ENCODE results near the gene TMEM126B.
"Not testable (repeated sequence)": the region's sequence is repeated elsewhere in the genome, so short reads cannot be mapped to it uniquely, and the experiment has no call there.

TMEM126B gene

DNA sequence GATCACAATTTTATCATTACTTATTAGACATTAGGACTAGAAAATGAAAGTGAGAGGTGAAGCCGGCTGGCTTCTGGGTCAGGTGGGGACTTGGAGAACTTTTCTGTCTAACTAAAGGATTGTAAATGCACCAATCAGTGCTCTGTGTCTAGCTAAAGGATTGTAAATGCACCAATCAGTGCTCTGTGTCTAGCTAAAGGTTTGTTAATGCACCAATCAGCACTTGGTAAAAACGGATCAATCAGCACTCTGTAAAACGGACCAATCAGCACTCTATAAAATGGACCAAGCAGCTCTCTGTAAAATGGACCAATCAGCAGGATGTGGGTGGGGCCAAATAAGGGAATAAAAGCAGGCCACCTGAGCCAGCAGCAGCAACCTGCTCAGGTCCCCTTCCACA, 22.2 kb upstream of the TMEM126B start:
- not testable (repeated sequence) for H3K9me3 ChIP-seq (ENCODE audit: control insufficient read depth in 5 of 5, low read length in 5 of 5); H3K9ac ChIP-seq (ENCODE audit: low read length in 5 of 5); H3K27ac ChIP-seq (ENCODE audit: low read depth, low read length); H3K36me3 ChIP-seq (ENCODE audit: control insufficient read depth in 5 of 5, insufficient read depth in 5 of 5, low read length in 5 of 5); H3K27me3 ChIP-seq (ENCODE audit: control insufficient read depth in 5 of 5, insufficient read depth in 4 of 5, low read length in 5 of 5); H3K4me1 ChIP-seq (ENCODE audit: control insufficient read depth in 5 of 5, insufficient read depth in 5 of 5, low read length in 5 of 5); H3K4me3 ChIP-seq (ENCODE audit: low read depth in 1 of 5, low read length in 5 of 5)

DNA sequence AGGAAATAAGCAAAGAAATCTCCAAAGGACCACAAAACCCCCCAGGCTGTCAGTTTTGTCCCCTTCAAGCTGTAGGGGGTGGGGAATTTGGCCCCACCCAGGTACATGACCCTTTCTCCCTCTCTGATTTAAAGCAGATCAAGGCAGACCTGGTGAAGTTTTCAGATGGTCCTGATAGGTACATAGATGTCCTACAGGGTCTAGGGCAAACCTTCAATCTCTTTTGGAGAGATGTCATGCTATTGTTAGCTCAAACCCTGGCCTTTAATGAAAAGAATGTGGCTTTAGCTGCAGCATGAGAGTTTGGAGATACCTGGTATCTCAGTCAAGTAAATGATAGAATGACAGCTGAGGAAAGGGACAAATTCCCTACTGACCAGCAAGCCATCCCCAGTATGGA, 19.8 kb upstream of the TMEM126B start:
- not testable (repeated sequence) for H3K27me3 ChIP-seq (ENCODE audit: control insufficient read depth in 5 of 5, insufficient read depth in 4 of 5, low read length in 5 of 5); H3K4me1 ChIP-seq (ENCODE audit: control insufficient read depth in 5 of 5, insufficient read depth in 5 of 5, low read length in 5 of 5); H3K9ac ChIP-seq (ENCODE audit: low read length in 5 of 5); H3K4me3 ChIP-seq (ENCODE audit: low read depth in 1 of 5, low read length in 5 of 5); H3K9me3 ChIP-seq (ENCODE audit: control insufficient read depth in 5 of 5, low read length in 5 of 5); H3K27ac ChIP-seq (ENCODE audit: low read depth, low read length); H3K36me3 ChIP-seq (ENCODE audit: control insufficient read depth in 5 of 5, insufficient read depth in 5 of 5, low read length in 5 of 5)

DNA sequence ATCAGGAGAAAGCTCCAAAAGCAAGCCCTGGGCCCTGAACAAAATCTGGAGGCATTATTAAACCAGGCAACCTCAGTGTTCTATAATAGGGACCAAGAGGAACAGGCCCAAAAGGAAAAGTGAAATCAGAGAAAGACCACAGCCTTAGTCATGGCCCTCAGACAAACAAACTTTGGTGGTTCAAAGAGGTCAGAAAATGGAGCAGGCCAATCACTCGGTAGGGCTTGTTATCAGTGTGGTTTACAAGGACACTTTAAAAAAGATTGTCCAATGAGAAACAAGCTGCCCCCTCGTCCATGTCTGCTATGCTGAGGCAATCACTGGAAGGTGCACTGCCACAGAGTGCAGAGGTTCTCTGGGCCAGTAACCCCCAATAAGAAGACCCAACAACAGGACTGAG, 19.1 kb upstream of the TMEM126B start:
- not testable (repeated sequence) for H3K9me3 ChIP-seq (ENCODE audit: control insufficient read depth in 5 of 5, low read length in 5 of 5); H3K27ac ChIP-seq (ENCODE audit: low read depth, low read length); H3K4me1 ChIP-seq (ENCODE audit: control insufficient read depth in 5 of 5, insufficient read depth in 5 of 5, low read length in 5 of 5); H3K27me3 ChIP-seq (ENCODE audit: control insufficient read depth in 5 of 5, insufficient read depth in 4 of 5, low read length in 5 of 5); H3K4me3 ChIP-seq (ENCODE audit: low read depth in 1 of 5, low read length in 5 of 5); H3K9ac ChIP-seq (ENCODE audit: low read length in 5 of 5); H3K36me3 ChIP-seq (ENCODE audit: control insufficient read depth in 5 of 5, insufficient read depth in 5 of 5, low read length in 5 of 5)

DNA sequence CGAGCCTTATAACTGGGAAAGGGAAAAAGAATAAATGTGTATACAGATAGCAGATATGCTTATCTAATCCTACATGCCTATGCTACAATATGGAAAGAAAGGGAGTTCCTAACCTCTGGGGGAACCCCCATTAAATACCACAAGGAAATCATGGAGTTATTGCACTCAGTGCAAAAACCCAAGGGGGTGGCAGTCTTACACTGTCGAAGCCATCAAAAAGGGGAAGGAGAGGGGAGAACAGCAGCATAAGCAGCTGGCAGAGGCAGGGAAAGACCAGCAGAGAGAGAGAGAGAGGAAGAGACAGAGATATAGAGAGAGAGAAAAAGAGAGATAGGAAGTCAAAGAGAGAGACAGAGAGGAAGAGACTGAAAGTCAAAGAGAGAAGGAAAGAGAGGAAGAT, 16.8 kb upstream of the TMEM126B start:
- H3K36me3 ChIP-seq (ENCODE audit: control insufficient read depth in 5 of 5, insufficient read depth in 5 of 5, low read length in 5 of 5); H3K4me1 ChIP-seq (ENCODE audit: control insufficient read depth in 5 of 5, insufficient read depth in 5 of 5, low read length in 5 of 5); H3K27me3 ChIP-seq (ENCODE audit: control insufficient read depth in 5 of 5, insufficient read depth in 4 of 5, low read length in 5 of 5); H3K27ac ChIP-seq (ENCODE audit: low read depth, low read length); H3K9me3 ChIP-seq (ENCODE audit: control insufficient read depth in 5 of 5, low read length in 5 of 5); H3K9ac ChIP-seq (ENCODE audit: low read length in 5 of 5); H3K4me3 ChIP-seq (ENCODE audit: low read depth in 1 of 5, low read length in 5 of 5): not testable (repeated sequence)

DNA sequence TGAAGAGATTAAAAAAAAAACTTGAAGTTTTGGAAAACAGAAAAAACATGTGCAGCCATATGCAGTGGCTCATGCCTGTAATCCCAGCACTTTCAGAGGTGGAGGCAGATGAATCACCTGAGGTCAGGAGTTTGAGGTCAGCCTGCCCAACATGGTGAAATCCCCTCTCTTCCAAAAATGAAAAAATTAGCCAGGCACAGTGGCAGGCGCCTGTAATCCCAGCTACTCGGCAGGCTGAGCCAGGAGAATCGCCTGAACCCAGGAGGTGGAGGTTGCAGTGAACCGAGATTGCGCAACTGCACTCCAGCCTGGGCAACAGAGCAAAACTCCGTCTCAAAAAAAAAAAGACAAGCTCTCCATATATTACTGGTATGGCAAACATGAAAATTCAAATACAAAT, 8.9 kb upstream of the TMEM126B start:
- Histone ChIP-seq H3K27me3 (ENCODE audit: control insufficient read depth in 5 of 5, insufficient read depth in 4 of 5, low read length in 5 of 5) (no peaks in the 10 kb centered on the region), H3K9me3 (ENCODE audit: control insufficient read depth in 5 of 5, low read length in 5 of 5) (no peaks in the 10 kb centered on the region), H3K9ac (ENCODE audit: low read length in 5 of 5) (no peak overlapping the region), H3K27ac (ENCODE audit: low read depth, low read length) (no peak overlapping the region), H3K4me1 (ENCODE audit: control insufficient read depth in 5 of 5, insufficient read depth in 5 of 5, low read length in 5 of 5) (no peaks in the 10 kb centered on the region), H3K4me3 (ENCODE audit: low read depth in 1 of 5, low read length in 5 of 5) (no peak overlapping the region), H3K36me3 (ENCODE audit: control insufficient read depth in 5 of 5, insufficient read depth in 5 of 5, low read length in 5 of 5) (no peaks in the 10 kb centered on the region)

DNA sequence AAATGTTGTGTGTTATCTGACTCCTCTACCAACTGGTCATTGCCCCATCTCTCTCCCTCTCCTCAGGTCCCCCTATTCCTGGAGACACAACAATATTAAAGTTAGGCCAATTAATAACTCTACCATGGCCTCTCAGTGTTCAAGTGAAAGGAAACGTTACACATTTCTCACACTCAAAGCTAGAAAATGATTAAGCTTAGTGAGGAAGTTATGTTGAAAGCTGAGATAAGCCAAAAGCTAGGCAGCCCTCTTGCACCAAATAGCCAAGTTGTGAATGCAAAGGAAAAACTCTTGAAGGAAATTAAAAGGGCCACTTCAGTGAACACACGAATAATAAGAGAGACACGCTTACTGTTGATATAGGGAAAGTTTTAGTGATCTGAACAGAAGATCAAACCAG, 8.1 kb upstream of the TMEM126B start:
- Histone ChIP-seq H3K4me3 (ENCODE audit: low read depth in 1 of 5, low read length in 5 of 5) (no peak overlapping the region), H3K36me3 (ENCODE audit: control insufficient read depth in 5 of 5, insufficient read depth in 5 of 5, low read length in 5 of 5) (no peaks in the 10 kb centered on the region), H3K27ac (ENCODE audit: low read depth, low read length) (no peak overlapping the region)

DNA sequence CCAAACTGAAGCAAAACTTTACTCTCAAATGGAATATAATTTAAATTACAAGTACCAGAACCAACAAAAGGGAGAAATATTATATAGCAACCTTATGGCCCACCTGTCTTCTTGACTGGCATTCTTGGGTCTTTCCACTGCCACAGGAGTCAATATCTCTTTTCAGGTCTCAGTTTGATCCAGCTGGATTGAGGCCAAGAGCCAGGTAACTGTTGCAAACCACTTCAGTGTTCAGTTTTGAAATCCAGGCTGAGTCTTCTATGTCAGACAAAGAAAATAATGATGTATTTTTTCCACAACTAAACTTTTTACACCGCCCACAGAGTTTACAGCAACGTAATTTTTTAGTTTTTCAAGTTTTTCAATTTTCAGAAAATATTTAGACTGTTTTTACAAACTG, 1.9 kb upstream of the TMEM126B start:
- Histone ChIP-seq H3K4me1 (ENCODE audit: control insufficient read depth in 5 of 5, insufficient read depth in 5 of 5, low read length in 5 of 5) (peaks cover 3 to 29% (median 20%) of the 10 kb centered on the region in 5 donors), H3K9ac (ENCODE audit: low read length in 5 of 5) (peak overlapping the region in 3 of 5 donors; percentile 91 to 95 (median 92)), H3K27me3 (ENCODE audit: control insufficient read depth in 5 of 5, insufficient read depth in 4 of 5, low read length in 5 of 5) (no peaks in the 10 kb centered on the region), H3K36me3 (ENCODE audit: control insufficient read depth in 5 of 5, insufficient read depth in 5 of 5, low read length in 5 of 5) (peaks cover 0 to 8% (median under 1%) of the 10 kb centered on the region in 5 donors), H3K27ac (ENCODE audit: low read depth, low read length) (peak overlapping the region; percentile 96), H3K9me3 (ENCODE audit: control insufficient read depth in 5 of 5, low read length in 5 of 5) (no peaks in the 10 kb centered on the region), H3K4me3 (ENCODE audit: low read depth in 1 of 5, low read length in 5 of 5) (peak overlapping the region in 3 of 5 donors; percentile 14 to 98 (median 93))

More for the DNA sequence above, 8.1 kb upstream of the TMEM126B start:
- no peak overlapping the region for H3K9ac ChIP-seq (ENCODE audit: low read length in 5 of 5)
- no peaks in the 10 kb centered on the region for H3K27me3 ChIP-seq (ENCODE audit: control insufficient read depth in 5 of 5, insufficient read depth in 4 of 5, low read length in 5 of 5)
- H3K9me3 ChIP-seq (ENCODE audit: control insufficient read depth in 5 of 5, low read length in 5 of 5): no peaks in the 10 kb centered on the region
- no peaks in the 10 kb centered on the region for H3K4me1 ChIP-seq (ENCODE audit: control insufficient read depth in 5 of 5, insufficient read depth in 5 of 5, low read length in 5 of 5)

DNA sequence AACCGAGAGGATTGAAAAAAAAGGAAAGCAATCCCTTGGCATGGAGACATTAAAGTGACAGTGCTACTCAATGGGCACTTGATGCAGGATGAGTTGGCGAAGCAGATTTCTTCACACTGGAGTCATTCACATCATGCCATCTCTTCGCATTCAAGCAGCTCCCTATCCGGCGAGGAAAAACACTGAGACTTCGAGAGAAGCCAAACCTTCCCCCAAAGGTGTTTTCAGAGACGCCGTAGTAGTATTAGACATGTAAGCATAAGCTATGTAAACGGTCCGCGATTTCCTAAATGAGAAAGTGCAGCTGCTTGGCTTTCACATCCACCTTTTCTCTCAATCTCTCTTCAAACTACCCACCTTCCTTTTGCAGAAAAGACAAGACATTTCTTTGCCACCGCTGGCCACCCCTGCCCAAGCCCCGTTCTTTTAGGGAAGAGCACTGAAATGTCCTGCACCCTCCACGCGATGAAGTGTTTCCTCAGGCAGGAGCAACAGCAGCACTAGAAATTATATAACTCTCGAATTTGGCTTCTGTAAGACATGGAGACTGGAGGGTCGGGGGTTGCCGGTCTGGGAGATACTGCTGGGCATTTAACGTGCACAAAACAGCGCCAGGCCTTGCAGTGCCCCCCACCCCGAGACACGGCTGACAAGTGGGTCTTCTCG, 928 bp upstream of the TMEM126B start, which contains the start of gene DLG2:
TSS of gene DLG2 (minus strand) at position 13 of the 666 bp plus-strand sequence.
- Histone ChIP-seq H3K27me3 (ENCODE audit: control insufficient read depth in 5 of 5, insufficient read depth in 4 of 5, low read length in 5 of 5) (no peaks in the 10 kb centered on the region), H3K4me3 (ENCODE audit: low read depth in 1 of 5, low read length in 5 of 5) (peak within 1 kb of the TSS; percentile 89 to 98 (median 93)), H3K4me1 (ENCODE audit: control insufficient read depth in 5 of 5, insufficient read depth in 5 of 5, low read length in 5 of 5) (peaks cover 3 to 29% (median 20%) of the 10 kb centered on the region in 5 donors), H3K36me3 (ENCODE audit: control insufficient read depth in 5 of 5, insufficient read depth in 5 of 5, low read length in 5 of 5) (peaks cover 0 to 8% (median 3%) of the 10 kb centered on the region in 5 donors), H3K9ac (ENCODE audit: low read length in 5 of 5) (peak within 1 kb of the TSS; percentile 88 to 95 (median 91)), H3K9me3 (ENCODE audit: control insufficient read depth in 5 of 5, low read length in 5 of 5) (no peaks in the 10 kb centered on the region), H3K27ac (ENCODE audit: low read depth, low read length) (peak within 1 kb of the TSS; percentile 96)

DNA sequence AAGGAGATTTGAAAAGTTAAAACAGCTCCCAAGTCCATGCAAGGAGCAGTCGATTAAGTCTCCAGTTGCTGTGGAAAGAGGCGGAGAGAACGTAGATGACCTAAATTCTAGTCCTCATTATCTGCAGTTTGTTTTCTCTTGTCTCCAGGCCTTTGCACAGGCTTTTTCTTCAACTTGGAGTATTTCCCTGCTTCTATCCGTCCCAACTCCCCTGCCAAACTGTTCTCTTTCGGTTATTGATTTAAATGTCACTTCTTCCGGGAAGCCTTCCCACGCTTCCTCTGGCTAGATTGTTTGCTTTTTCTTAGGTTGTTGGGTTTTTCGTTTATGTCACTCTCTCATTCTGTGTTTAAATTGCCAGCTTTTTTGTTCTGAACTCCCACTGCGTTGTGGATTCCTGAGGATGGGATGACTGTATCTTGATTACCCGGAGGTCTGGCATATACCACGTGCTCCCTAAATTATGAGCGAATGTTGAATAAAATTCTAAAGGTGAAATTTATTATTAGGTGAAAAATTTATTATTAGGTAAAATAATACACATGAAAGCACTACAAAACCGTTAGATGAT, 463 bp downstream of the TMEM126B start:
- peak overlapping the region; percentile 10 to 96 (median 82) for H3K9ac ChIP-seq (ENCODE audit: low read length in 5 of 5)
- peaks cover 0 to 9% (median 3%) of the 10 kb centered on the region in 5 donors for H3K36me3 ChIP-seq (ENCODE audit: control insufficient read depth in 5 of 5, insufficient read depth in 5 of 5, low read length in 5 of 5)
- no peaks in the 10 kb centered on the region for H3K27me3 ChIP-seq (ENCODE audit: control insufficient read depth in 5 of 5, insufficient read depth in 4 of 5, low read length in 5 of 5)
- H3K9me3 ChIP-seq (ENCODE audit: control insufficient read depth in 5 of 5, low read length in 5 of 5): no peaks in the 10 kb centered on the region
- H3K27ac ChIP-seq (ENCODE audit: low read depth, low read length): peak overlapping the region; percentile 96
- H3K4me3 ChIP-seq (ENCODE audit: low read depth in 1 of 5, low read length in 5 of 5): peak overlapping the region; percentile 93 to 98 (median 96)
- peaks cover 3 to 29% (median 20%) of the 10 kb centered on the region in 5 donors for H3K4me1 ChIP-seq (ENCODE audit: control insufficient read depth in 5 of 5, insufficient read depth in 5 of 5, low read length in 5 of 5)

DNA sequence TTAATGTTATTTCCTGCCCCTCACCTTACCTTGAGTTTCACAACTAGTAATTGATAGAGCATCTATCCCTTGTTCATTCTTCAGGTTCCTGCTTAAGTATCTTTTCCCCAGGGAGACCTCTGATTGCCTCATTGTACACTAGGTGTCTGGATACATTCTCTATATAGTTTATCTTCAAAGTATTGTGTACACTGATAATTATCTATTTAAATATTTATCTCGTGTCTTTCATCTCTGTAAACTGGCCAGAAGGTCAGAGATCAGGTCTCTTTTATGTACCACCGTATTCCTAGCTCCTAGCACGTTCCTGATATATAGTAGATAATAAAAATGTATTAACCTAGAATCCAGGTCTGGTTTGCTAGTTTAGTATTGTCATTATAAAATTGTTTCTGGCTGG, 6.4 kb downstream of the TMEM126B start:
- peaks cover 0 to 4% (median 3%) of the 10 kb centered on the region in 5 donors for H3K4me1 ChIP-seq (ENCODE audit: control insufficient read depth in 5 of 5, insufficient read depth in 5 of 5, low read length in 5 of 5)
- H3K9ac ChIP-seq (ENCODE audit: low read length in 5 of 5): no peak overlapping the region
- no peaks in the 10 kb centered on the region for H3K9me3 ChIP-seq (ENCODE audit: control insufficient read depth in 5 of 5, low read length in 5 of 5)
- H3K36me3 ChIP-seq (ENCODE audit: control insufficient read depth in 5 of 5, insufficient read depth in 5 of 5, low read length in 5 of 5): peaks cover 19 to 38% (median 28%) of the 10 kb centered on the region in 5 donors
- H3K27ac ChIP-seq (ENCODE audit: low read depth, low read length): no peak overlapping the region
- H3K27me3 ChIP-seq (ENCODE audit: control insufficient read depth in 5 of 5, insufficient read depth in 4 of 5, low read length in 5 of 5): no peaks in the 10 kb centered on the region
- no peak overlapping the region for H3K4me3 ChIP-seq (ENCODE audit: low read depth in 1 of 5, low read length in 5 of 5)
